GM21381 (cell line): Measurements from ENCODE around the gene MSH4.
"Not testable (repeated sequence)": the region's sequence is repeated elsewhere in the genome, so short reads cannot be mapped to it uniquely, and the experiment has no call there.

Experiments used
- ATAC-seq: cut with Tn5 transposase; IDR thresholded peaks from one replicate; pipeline ENCODE4 v1.9.1; 2021; ENCODE audit warnings: mild to moderate bottlenecking, moderate library complexity; ENCODE audit not compliant: unreplicated experiment

MSH4 gene

DNA sequence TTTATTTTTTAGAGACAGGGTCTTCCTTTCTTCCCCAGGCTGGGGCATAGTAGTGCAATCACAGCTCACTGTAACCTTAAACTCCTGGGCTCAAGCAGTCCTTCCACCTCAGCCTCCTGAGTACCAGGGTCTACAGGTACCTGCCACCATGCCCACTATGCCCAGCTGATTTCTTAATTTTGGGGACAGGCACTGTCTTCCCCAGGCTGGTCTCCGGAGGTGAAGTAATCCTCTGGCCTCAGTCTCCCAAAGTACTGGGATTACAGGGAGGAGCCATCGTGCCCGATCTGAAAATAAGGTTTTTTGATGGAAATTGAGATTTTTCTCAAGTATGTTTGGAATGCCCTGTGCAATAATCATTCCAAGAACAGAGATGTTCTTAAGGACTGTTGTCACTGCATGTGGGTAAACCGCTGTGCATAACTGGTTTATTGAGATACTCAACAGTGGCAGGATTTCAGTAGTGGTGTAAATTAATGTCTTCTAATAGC is 934 bp upstream of the MSH4 start:
- no peak for ATAC-seq

DNA sequence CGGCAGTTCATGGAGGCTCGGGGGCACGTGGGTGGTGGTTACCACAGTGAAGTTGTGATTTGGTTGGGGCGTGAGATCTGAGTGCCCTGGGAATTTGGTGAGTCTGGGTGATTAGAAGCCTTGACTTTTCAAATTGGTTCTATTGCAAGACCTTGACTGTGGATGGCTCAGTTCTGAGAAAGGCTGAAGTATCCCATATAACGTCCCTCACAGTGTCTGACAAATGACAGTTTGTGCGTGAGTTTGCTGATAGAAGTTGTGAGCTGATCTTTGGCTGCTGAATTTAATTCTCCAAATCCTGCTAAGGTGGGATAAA is 549 bp downstream of the MSH4 start:
- ATAC-seq = no peak

DNA sequence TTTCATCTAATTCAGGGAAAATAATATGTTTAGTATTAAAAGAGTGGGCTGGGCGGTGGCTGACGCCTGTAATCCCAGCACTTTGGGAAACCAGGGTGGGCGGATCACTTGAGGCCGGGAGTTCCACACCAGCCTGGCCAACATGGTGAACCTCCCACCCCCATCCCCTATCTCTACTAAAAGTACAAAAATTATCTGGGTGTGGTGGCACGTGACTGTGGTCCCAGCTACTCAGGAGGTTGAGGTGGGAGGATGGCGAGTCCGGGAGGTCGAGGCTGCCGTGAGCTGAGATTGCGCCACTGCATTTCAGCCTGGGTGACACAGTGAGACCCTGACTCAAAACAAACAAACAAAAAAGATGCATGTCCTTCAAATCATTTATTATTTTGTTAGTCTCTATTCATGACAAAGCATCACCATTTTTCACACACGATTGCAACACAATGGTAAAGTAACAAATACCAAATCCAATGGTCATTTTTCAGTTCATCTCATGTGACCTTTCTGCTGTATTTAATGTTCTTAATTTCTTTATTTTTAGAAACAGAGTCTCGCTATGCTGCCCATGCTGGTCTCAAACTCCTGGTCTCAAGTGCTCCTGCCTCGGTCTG is 1.0 kb downstream of the MSH4 start:
- no peak for ATAC-seq

DNA sequence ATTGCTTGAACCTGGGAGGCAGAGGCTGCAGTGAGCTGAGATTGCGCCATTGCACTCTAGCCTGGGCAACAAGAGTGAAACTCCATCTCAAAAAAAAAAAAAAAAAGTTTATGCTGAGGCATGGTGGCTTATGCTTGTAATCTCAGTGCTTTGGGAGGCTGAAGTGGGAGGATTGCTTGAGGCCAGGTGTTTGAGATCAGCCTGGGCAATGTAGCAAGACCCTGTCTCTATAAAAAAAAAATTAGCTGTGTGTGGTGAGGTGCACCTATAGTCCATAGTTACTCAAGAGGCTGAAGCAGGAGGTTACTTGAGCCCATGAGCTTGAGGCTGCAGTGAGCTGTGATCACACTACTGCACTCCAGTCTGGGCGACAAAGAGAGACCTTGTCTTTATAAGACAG is 4.8 kb downstream of the MSH4 start:
- ATAC-seq = not testable (repeated sequence)

DNA sequence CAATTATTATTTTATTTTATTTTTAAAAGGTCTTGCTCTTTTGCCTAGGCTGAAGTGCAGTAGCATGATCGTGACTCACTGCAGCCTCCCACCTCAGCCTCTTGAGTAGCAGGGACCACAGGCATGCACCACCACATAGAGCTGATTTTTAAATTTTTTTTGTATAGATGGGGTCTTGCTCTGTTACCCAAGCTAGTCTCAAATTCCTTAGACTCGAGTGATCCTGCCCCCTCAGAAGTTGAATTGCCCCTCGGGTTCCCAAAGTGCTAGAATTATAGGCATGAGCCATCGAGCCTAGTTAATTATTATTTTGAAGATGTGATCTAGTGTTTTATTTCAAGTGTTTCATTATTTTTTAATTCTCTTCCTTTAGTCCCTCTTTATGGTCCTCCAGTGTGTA is 12.2 kb downstream of the MSH4 start:
- ATAC-seq = no peak

DNA sequence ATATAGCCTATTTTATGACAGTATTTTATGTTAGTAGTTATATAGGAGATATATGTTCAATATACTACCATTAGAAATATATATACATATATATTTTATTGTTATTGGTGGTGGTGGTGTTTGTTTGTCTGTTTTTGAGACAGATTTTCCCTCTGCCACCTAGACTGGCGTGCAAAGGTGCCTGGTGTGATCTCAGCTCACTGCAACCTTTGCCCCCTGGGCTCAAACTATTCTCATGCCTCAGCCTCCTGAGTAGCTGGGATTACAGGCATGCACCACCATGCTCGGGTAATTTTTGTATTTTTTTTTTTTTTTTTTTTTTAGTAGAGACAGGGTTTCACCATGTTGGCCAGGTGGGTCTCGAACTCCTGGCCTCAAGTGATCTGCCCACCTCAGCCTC is 13.4 kb downstream of the MSH4 start:
- ATAC-seq = not testable (repeated sequence)

DNA sequence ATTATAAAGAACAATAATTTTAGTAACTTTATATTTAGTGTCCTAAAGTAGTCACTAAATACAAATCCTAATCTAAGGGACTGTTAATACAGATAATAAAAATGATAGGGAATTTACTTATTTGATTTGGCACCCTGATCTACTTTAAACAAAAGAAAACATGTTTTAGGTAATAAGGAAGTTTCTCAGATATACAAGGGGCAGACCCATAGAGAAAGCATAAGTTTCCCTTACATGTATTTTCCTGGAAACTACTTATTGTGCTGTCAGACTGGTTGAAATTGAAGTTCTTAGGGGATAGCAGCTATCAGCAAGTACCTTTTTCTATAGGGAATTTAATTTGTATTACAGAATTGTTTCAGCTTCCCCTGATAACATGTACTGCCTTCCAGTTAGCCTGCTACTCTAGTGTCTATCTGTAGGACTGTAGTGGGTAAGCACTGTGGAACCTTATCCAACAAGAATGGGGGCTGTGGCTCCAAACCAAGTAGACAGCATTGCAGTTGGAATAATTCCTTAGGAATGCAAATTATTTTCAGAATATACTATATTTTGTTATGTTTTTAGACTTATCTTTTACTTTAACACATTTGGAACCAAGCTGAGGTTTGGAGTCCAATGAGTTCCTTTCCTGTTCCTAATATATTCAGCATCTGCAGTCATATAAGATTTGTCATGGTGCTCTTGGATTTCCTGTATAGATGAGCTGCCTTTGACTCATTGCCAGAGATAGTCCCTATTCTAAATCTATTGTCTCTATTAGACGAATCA is 14.7 kb downstream of the MSH4 start:
- ATAC-seq = no peak

DNA sequence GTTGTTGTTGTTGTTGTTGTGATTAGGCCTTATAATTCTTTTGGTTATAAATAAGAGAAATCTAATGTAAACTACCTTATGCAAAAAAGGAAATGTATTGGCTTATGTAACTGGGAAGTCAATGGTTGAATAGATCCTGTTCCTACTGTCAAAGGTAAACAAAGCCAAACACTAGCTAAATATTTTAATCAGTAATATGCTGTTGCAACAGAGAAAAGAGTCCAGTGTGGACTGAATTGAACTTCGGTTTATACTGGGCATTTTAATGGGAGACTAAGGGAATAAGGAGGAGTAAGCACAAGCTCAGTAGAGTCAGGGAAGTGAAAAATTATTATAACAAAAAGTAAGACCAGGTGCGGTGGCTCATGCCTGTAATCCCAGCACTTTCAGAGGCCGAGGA is 15.4 kb downstream of the MSH4 start:
- no peak for ATAC-seq

DNA sequence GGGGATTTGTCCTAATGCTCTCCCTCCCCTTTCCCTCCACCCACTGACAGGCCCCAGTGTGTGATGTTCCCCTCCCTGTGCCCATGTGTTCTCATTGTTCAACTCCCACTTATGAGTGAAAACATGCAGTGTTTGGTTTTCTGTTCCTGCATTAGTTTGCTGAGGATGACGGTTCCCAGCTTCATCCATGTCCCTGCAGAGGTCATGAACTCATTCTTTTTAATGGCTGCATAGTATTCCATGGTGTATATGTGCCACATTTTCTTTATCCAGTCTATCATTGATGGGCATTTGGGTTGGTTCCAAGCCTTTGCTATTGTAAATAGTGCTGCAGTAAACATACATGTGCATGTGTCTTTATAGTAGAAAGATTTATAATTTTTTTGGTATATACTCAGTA is 26.9 kb downstream of the MSH4 start:
- not testable (repeated sequence) for ATAC-seq

DNA sequence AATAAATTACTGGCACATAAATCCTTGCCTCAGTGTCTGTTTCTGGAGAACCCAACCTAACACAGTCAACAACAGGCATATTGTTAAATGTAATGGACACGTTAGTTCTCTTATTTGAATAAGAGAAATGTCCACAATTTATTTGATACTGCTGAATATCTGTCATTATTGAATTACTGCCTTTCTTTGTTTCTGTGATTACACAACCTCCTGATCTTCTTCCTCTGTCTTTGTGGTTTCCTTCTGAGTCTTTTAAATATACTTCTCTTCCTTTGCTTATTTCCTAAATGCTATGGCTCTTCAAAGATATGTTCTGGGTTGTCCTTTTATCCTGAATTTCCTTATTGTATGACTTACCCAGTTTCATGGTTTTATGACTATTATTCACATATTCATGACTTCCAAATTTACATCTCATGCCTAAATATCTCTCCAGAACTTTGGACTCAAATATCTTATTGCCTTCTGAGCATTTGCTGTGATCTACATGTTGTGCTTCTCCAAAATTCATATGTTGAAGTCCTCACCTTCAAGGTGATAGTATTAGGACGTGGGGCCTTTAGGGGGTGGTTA is 39.9 kb downstream of the MSH4 start:
- ATAC-seq = no peak

DNA sequence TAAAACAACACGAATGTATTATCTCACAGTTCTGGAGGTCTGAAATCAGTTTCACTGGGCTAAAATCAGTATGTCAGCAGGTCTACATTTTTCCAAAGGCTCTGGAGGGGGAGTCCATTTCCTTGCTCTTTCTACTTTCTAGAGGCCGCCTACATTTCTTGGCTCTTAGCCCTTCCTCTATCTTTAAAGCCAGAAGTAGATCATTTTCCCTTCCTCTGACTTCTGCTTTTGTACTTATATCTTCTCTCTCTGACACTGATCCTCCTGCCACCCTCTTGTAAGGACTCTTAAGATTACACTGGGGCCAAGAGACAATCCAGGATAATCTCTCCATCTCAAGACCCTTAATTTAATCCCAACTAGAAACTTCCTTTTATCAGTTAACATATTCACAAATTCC is 41.4 kb downstream of the MSH4 start:
- ATAC-seq = no peak

DNA sequence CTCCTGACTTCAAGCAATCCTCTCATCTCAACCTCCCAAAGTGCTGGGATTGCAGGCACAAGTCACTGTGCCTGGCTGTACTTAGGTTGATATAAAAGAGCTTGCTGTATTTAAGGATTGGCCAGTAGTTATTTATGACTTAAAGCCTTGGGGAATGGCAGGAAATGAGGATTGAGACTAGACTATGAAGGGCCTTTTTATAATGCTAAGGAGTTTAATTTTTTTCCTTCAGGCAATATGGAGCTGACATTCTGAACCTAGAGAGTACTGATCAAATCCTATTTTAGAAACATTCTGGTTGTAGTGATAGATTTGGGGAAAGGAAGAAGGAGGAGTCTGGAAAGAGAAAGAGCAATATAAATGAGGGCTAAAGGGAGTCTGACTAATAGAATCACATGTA is 44.7 kb downstream of the MSH4 start:
- no peak for ATAC-seq

DNA sequence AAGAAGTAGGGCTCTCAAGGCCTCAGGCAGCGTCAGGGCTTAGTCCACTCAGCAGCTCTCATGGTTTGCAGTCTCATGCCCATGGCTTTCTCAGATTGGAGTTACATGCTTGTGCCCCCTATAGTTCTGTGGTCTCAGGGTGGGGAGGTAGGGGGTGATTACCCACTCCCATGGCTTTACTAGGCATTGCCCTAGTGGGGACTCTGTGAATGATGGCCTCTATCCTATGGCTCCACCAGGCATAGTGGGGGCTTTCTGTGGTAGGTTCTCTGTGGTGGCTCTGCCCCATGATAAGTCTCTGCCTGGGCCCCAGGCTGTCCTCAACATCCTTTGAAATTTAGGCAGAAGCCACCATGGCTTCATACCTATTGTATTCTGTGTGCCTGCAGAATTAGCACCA is 48.9 kb downstream of the MSH4 start:
- no peak for ATAC-seq

DNA sequence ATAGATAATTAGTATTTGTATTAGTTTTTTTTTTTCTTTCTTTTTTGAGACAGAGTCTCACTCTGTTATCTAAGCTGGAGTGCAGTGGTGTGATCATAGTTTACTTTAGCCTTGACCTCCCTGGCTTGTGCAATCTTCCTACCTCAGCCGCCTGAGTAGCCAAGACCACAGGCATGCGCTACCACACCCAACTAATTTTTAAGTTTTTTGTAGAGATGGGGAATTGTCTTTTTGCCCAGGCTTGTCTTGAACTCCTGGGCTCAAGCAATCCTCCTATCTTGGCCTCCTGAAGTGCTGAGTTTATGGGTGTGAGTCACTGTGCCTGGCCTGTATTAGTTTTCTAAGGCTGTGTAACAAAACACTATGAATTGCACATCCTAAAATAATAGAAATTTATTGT is 58.3 kb downstream of the MSH4 start:
- no peak for ATAC-seq

DNA sequence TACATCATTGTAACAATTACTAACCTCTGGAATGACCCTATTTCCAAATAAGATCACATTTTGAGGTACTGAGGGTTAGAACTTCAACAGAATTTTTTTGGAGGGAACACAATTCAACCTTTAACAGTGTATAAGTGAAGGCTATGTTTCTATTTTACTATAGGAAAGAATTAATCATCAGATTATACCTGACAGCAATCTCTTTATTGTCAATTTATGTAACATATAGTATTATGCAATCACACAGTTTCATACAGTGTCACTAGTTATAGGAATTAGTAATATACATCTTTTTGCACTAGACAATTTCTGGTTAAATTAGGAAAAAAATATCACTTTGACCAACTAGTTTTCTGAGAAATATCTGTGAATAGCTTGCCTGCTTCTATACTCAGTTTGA is 59.1 kb downstream of the MSH4 start:
- no peak for ATAC-seq

DNA sequence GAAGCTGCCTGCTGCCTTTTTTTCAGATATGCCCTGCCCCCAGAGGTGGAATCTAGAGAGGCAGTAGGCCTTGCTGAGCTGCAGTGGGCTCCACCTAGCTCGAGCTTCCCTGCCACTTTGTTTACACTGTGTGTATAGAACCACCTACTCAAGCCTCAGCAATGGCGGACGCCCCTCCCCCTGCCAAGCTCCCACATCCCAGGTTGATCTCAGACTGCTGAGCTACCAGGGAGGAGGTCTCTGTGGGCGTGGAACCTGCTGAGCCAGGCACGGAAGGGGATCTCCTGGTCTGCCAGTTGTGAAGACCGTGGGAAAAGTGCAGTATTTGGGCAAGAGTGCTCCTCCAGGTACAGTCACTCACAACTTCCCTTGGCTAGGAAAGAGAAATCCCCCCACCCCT is 65.1 kb downstream of the MSH4 start:
- ATAC-seq = no peak

DNA sequence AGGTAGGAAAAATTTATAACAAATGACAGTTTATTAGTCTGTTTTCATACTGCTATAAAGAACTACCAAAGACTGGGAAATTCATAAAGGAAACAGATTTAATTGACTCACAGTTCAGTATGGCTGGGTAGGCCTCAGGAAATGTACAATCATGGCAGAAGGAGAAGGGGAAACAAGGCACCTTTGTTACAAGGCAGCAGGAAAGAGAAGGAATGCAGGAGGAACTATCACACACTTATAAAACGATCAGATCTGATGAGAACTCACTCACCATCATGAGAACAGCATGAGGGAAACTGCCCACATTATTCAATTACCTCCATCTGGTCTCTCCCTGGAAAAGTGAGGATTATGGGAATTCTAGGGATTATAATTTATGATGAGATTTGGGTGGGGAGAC is 74.3 kb downstream of the MSH4 start:
- no peak for ATAC-seq

DNA sequence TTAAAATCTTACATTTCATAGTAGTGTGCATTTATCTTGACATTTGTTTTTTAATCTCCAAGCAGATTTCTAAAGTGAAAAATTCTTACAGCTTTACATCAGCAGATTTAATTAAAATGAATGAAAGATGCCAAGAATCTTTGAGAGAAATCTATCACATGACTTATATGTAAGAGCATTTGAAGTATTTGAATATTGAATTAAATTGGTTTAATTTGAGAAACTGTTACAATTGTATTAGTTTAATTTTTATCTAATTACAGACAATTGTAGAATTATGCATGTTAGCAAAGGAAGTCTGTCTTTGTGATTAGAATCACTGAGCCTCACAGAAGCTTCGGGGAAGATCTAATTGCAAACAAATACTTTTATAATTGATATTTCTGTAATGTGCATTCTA is 83.3 kb downstream of the MSH4 start:
- no peak for ATAC-seq

DNA sequence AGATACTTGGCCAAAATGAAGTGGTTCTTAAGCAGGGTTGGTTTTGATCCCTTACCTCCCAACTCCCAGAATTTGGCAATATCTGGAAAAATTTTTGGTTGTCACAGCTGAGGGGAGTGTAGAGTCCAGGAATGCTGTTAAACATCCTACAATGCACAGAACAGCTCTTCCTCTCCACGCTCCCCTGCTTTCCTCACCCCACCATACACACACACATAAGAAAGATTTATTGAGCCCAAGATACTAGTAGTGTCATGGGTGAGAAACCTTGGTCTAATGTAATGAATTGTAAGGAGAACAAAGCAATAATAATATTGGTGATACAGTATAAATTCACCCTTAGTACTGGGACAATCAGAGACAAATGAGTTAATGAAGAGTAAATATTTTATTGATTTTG is 87.8 kb downstream of the MSH4 start:
- no peak for ATAC-seq

DNA sequence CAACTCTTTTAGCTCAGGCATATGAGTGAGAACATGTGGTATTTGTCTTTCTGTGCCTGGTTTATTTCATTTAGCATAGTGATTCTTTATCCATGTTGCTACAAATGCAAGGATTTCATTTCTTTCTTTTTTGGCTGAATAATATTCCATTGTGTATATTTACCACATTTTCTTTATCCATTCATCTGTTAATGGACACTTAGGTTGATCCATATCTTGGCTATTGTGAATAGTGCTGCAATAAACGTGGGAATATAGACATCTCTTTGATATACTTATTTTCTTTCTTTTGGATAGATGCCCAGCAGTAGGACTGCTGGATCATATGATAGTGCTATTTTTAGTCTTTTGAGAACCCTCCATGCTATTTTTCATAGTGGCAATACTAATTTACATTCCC is 104.7 kb downstream of the MSH4 start:
- no peak for ATAC-seq

DNA sequence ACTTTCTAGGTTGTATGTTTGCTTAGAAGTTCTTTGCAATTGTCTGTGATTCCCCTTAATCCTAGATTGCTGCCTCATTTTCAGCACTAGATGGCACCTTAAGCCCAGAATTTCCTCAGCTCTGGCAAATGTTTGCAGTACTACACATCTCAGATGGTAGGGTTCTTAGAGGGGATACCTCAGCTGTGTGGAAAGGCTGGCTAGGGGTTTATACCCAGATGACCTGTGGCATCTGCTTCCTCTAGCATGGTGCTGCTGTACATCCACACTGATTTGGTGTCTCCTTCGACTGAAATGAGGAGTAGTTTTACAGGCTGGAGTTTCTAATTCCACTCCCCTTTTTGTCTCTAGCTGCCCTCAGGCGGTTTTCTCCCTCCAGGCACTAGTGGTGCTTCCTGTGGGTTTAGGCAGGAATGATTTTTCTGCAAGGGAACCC is 112.1 kb downstream of the MSH4 start:
- ATAC-seq = no peak

DNA sequence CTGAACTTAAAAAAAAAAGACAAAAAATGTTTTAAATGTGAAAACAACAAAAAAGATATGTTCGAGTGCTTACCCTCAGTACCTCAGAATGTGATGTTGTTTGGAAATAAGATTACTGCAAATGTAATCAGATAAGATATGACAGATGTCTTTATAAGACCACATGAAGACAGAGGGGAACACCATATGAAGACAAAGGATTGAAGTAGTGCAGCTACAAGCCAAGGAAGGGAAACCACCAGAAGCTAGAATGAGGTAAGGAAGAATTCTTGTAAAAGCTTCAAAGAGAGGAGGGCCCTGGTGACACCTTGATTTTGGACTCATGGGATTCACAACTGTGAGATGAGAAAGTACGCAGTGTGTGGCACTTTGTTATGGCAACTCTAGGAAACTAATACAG is 120.2 kb downstream of the MSH4 start:
- ATAC-seq = no peak

DNA sequence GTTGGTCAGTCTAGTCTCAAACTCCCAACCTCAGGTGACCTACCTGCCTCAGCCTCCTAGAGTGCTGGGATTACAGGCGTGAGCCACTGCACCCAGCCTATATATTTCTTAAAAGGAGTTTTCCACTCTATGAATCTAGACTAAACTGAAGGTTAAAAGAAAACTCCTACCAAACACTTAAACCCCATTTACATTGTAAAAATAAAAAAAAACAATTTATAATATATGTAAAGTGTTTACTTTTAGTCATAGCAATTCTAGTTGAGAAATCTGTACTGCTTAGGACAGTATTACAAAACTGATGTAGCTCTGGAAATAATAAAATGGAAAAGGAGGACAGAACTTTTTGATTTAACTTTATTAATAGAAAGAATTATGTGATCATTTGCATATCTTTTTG is 126.0 kb downstream of the MSH4 start:
- no peak for ATAC-seq
